HL-60/S4 treated with retinoic acid at 250 ng/mL for 4 days and 3 days (cell line): ENCODE data around the gene PRKRIP1.

Source experiments
- in situ Hi-C: fragments of 300-500 bp; cut with MboI; formaldehyde crosslinking; loops from 2 replicates; pipeline ENCODE4 v1.7.0; 2022; ENCODE audit warnings: low sequenced_read_pairs

Gene PRKRIP1

DNA sequence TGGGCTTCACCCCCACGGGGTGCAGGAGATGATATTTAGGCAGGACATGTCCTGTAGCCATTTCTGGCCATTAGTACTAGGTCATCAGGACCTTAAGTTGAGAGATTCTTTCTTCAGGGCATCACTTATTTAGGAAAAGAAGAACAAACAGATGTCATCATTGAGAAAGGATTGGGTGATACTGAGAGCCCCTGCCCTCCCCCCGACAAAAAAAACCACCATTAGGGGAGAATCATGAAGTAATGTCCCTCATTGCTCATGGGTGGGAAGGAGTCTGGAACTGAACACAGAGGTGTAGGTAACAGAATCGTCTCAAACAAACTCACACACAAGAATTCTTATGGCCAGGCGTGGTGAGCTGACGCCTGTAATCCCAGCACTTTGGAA lies 30.8 kb downstream of the PRKRIP1 start:
- in situ Hi-C loops: no loop called here

DNA sequence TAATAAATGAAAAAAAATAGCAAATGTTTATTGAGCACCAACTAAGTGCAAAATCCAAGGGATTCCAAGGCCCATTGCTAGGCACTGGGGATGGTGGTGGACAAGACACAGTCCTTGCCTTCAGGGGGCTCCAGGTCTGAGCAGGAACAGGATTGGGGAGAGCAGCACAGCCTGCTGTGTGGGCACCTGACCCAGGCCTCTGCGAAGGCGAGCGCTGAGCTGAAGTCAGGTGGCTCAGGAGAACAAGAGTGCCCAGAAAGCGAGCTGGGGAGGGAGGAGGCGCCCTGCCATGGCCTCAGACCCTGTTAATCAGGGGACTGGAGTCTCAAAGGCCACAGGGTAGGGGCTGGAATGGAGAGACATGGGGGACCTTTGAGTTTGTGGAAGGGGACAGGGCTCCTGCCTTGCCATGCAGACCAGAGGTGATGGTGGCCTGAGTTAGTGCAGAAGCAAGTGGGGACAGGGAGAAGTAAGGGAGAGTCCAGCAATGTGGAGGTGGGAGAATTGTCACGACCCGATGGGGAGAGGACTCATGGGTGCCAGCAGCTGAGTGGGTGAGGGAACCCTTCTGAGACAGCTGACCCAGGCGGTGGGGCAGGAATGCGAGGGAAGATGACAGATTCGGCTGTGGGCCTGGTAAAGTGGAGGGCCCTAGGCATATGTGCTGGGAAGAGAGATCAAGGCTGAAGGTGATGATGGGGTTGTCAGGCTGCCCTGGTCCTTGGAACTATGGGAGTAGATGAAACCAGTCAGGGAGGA lies 33.2 kb downstream of the PRKRIP1 start:
- in situ Hi-C loops: no loop called here

DNA sequence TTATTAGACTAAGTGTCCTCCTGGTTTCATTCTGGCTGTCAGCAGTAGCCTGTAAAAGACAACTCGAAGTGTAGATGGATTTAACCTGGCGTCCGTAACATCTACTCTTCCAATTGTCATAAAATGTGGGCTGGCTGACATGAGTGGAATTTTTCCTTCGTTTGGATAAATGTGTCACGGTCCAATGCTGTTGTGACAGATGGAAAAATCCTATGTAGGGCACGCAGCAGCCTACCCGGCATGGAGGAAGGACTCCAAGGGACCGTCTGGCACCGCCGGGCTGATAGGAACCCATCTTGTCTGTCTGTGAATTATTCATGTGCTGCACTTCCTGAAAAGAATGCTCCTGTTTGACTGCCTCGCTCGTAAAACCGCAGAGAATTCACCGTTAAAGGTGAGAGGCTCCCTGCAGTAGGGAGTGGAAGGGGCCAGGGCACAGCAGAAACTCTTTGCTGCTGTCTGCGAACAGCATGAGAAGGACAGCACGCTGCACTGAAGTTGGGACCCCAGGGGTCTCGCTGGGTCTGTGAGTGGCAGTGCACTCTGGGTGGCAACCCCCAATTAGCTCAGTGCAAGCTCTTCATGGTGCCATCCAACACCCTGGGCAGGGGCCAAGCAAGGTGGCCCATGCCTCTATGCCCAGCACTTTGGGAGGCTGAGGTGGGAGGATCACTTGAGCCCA lies 35.6 kb downstream of the PRKRIP1 start:
- in situ Hi-C loops: no loop called here

DNA sequence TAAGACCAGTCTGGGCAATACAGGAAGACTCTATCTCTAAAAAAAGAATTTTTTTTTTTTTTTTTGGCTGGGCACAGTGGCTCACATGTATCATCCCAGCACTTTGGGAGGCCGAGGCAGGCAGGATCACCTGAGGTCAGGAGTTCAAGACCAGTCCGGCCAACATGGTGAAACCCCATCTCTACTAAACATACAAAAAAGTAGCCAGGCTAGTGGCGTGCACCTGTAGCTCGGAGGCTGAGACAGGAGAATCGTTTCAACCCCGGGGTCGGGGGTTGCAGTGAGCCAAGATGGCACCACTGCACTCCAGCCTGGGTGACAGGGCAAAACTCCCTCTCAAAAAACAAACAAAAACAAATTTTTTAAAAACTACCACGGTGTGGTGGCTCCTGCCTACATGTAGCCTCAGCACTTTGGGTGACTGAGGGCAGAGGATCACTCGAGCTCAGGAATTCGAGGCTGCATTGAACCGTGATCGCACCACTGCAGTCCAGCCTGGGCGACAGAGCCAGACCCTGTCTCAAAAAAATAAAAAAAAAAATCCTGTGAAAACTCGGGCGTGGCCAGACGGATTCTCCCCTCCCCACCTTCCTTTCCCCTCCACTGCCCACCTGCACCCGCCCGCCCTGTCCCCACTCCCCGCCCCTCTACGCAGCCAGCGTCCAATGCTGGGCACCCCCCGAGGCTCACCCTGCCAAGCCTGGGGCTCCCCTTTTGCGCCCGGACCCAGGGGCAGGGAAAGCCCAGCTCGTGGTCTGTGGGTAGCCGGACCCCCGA lies 36.5 kb downstream of the PRKRIP1 start:
- in situ Hi-C loops: no loop called here

DNA sequence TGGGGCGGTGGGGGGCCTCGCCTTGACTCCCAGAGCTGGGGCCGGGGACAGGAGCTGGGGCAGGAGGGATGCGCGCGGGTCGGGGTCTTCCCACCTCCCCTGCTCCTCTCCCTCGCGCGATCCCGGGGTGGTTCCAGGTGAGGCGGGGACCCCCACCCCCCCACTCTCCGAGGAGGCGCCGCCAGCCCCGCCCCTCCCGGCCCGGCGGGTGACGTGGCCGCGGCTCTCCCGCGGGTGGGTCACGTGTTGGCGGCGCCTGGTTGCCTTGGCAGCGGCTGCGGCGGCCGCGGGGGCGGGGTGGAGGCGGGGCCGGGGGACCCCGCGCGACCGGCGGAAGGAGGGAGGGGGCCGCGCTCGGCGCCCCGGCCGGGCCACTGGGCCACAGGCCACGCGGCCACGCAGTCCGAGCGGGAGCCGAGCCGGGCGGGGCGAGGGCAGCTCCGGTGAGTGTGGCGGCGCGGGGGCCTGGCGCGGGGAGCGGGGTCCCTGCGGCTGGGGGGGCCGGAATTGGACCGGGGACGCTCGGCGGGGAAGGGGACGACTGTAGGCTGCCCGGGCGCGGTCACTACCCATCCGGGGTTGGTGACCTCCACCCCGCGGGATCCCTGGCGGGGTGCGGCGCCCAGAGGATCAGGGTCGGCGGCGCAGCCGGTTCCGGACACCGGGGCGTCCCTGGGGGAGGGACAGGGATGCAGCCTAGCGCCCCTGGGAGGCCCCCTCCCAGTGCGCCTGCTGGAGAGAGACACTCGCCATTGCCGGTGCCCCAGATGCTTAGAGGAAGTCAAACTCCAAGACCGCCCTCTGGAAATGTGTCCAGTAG lies 37.3 kb downstream of the PRKRIP1 start, which contains the start of gene ORAI2:
TSS of gene ORAI2 (plus strand) at position 357 of the 820 bp plus-strand sequence. CDS start 5,382 bp downstream, outside the sequence.
- in situ Hi-C loops: no loop called here

DNA sequence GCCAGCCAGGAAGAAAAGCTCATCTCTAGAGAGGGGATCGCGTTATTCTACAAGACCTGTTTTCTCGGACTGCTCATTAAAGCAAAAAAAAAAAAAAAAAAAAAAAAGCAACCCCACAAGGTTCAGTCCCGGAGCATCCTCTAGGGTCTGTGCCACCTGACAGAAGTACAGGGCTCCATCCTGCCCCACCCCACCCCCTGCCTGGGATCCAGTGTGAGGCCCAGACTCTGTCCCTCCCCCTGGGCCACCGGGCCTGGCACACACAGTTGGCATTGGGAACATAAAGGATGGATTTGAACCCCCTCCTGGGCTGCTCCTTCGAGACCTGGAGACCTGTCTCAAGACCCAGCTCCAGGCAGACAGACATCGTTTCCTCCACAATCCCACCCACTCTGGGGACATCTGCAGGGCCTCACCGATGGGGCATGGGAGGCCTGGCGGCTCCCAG lies 37.9 kb downstream of the PRKRIP1 start:
- in situ Hi-C loops: no loop called here

DNA sequence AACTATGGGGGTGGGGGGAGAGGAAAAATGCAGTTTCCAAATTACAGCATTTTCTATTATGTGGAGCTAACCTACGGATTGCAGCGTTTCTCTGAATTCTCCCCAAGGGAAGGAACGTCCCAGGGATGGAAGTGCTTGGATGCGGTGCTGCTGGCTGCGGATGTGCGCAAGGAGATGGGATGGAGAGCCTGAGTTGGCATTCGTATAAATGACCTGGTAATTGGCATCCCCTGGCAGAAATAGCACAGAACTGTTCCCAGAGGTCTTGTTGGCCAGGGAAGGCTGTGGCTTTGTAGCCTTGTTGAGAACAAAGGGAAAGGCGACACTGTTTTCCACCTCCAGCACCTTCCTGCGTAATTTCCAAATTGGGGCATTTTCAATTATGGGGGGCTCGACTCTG lies 40.0 kb downstream of the PRKRIP1 start:
- in situ Hi-C loops: no loop called here

DNA sequence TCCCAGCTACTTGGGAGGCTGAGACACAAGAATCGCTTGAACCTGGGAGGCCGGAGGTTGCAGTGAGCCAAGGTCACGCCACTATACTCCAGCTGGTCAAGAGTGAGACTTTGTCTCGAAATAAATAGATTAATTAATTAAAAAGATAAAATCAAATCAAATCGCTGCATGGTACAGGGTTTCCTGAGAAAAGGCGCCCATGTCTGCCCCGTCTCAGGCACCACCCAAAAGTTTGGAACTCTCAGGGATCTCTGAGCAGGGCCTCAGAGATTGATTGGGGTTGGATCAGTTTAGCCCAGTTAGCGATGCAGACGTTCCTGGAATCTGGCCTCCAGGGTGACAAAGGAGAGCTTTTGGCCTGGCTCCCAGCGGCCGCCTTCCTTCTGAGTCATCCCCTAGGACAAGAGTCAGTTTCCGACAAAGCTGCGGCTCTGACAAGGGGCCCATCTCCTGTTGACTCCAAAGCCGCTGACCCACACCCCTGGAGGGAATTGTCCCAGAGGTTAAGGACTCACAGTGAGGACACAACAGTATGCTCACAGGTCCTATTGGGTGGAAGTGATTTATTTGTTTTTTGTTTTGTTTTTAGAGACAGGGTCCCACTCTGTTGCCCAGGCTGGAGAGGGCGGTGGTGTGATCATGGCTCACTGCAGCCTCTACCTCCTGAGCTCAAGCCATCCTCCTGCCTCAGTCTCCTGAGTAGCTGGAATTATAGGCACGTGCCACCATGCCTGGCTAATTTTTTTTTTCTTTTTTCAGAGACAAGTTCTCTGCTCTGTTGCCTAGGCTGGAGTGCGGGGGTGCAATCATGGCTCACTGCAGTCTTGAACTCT lies 44.0 kb downstream of the PRKRIP1 start:
- in situ Hi-C loops: no loop called here

DNA sequence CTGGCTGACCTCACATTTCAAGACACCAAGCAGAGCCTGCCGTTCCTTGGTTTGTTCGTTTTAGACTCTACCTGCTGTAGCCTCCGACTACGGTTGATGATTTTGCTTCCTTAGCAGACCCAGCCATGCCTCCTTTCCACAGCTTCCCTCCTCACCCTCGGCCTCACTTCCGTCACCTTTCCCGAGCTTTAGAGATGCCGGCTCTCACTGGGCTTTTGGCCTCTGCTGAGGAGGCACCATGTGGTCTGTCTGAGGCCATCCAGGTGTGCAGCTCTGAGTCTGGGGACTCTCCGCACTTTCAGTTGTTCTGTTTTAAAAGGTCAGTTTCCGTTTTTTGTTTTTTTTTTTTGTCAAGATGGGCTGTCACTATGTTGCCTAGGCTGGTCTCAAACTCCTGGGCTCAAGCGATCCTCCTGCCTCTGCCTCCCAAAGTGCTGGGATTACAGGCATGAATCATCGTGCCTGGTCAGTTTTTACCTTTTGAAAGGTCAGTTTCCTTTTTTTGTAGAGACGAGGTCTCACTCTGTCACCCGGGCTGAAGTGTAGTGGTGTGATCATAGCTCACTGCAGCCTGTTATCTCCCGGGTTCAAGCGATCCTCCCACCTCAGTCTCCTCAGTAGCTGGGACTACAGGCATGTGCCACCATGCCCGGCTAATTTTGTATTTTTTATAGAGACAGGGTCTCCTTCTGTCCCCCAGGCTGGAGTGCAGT lies 49.0 kb downstream of the PRKRIP1 start:
- in situ Hi-C loops: no loop called here

DNA sequence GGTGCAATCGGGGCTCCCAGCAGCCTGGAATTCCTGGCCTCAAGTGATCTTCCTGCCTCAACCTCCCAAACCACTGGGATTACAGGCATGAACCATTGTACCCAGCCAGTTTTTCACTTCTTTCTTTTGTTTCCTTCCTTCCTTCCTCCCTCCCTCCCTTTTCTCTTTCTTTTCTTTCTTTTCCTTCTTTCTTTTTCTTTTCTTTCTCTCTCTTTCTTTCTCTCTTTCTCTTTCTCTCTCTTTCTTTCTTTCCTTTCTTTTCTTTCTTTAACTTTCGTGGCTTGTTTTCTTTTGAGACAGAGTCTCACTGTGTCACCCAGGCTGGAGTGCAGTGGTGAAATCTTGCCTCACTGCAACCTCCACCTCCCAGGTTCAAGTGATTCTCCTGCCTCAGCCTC lies 49.5 kb downstream of the PRKRIP1 start:
- in situ Hi-C loops: no loop called here

DNA sequence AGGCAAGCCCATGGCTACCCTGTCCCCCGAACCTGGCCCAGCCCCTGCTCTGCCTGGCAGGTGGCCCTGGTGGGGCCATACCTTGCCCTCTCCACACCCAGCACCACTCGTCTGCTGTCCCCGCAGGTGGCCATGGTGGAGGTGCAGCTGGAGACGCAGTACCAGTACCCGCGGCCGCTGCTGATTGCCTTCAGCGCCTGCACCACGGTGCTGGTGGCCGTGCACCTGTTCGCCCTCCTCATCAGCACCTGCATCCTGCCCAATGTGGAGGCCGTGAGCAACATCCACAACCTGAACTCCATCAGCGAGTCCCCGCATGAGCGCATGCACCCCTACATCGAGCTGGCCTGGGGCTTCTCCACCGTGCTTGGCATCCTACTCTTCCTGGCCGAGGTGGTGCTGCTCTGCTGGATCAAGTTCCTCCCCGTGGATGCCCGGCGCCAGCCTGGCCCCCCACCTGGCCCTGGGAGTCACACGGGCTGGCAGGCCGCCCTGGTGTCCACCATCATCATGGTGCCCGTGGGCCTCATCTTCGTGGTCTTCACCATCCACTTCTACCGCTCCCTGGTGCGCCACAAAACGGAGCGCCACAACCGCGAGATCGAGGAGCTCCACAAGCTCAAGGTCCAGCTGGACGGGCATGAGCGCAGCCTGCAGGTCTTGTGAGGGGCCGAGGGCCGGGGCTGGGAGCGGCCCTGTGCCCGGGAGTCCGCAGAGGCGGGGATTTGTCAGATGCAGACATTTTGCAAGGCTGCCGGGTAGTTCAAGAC lies 50.4 kb downstream of the PRKRIP1 start:
- in situ Hi-C loops: no loop called here

DNA sequence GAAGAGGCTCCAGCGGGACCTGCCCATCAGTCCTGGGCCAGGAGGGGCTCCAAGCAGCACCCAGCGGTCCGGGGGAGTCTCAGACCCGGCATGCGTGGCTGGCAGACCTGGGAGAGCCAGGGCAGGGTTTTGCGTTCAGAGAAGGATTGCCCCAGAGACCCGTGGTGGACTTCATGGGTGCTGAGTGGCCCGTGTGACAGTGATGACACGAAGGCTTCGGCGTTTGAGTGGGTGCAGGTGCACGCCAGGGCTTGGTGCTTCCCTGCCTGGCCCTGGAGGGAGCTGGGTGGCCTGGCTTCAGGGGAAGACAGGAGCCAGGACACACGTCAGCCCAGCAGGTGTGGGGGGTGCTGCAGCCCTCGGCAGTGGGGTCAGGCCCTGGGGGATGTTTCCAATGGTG lies 51.1 kb downstream of the PRKRIP1 start:
- in situ Hi-C loops: no loop called here

DNA sequence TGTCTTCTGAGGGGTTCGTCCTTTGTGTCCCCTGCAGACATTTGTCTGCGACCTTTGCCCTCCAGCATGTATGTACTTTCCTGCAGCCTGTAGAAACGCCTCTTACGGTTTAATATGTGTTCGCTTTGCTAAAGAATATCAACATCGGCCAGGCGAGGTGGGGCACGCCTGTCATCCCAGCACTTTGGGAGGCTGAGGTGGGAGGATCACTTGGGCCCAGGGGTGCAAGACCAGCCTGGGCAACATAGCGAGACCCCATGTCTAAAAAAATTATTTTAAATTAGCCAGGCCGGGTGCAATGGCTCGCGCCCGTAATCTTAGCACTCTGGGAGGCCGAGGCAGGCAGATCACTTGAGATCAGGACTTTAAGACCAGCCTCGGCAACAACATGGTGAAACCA lies 53.0 kb downstream of the PRKRIP1 start:
- in situ Hi-C loops: no loop called here

DNA sequence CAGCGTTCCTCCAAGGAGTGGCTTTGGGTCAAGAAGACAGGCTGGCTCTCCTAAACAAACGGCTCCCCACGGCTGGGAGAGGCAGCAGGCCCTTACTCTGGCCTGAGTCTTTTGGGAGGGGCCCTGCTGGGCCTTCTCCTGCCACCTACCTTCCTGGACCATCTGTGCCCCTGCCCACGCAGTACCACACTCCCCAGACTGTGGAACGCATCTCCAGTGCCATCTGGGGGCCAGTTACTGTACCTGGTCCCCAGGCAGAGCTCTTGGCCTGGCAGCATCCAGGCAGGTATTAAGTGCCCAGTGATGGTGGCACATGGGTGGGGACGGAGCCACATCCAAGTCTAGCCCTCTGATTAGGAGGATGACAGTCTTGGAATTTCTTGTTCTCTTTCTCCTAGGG lies 54.1 kb downstream of the PRKRIP1 start:
- in situ Hi-C loops: no loop called here

DNA sequence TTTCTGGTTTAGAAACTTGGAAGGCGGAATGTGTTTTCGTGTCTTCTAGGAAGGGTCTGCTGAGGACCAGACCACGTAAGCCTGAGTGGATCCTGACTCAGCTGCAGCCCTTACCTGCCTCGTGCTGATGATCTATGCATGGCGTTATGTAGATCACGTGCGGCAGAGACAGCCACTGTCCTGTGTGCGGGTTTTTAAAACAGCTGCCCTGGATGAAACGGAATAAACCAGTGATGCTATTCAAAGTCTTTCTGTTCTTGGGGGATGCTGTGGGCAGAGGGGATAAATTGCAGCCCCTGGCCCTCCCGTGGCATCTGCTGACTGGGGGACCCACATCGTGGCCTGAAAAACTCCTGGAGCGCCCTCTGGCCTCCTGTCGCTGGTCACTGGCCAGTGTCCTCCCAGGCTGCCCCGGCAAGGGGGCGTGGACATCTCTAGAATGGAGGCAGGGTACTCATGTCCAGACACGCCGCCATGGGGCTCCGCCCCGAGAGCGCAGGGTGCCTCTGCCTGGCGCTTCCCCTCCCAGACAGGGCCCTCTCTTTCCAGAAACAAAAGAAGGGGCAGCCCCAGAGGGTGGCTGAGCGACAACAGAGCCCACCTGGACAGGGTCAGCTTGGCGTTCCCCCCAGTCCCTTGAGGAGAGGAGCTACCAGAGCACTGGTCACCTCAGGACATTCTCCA lies 55.4 kb downstream of the PRKRIP1 start:
- in situ Hi-C loops: no loop called here

DNA sequence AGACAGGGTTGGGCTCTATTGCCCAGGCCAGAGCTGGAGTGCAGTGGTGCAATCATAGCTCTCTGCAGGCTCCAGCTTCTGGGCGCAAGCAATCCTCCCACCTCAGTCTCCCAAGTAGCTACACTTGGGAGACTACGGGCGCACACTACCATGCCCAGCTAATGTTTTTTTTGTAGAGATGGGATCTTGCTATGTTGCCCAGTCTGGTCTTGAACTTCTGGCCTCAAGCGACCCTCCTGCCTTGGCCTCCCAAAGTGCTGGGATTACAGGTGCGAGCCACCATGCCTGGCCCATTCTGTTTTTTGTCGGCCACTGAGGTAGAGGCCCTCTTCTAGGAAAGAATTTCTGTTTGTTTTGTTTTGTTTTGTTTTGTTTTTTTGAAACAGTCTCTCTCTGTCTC lies 56.3 kb downstream of the PRKRIP1 start:
- in situ Hi-C loops: no loop called here

DNA sequence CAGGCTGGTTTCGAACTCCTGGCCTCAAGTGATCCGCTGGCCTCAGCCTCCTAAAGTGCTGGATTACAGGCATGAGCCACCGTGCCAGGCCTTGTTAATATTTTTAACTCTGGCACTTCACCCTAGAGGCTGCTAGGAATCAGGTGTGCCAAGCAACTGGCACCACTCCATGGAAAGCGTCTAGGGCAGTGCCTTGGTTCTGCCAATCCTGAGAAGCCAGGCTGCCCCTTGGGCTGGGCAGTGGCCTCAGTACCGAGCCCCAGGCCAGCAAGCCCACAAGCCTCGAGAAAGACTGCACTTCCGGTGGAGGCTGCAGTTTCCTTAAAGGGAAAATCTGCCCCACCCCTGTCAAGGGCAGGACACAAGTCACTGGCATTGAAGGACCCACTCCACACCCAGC lies 57.2 kb downstream of the PRKRIP1 start:
- in situ Hi-C loops: no loop called here

DNA sequence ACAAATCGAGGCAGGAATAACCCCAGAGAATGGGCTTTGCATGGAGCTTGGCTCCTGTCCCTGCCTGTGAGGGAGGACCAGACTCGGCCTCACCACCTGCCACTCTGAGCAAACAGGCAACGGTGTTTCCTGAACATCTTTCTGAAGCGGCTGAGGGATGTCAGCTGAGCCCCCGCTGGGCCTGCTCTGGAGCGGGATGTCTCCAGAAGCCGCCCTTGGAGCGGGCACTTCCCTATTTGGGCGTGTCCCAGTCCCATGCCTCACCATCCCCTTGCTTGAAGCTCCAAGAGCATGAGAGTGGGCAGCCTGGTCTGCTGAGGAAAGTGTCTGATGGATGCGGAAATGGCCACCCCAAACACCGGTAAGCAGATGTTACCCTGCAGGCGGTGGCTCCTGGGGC lies 58.3 kb downstream of the PRKRIP1 start:
- in situ Hi-C loops: no loop called here
